Endothelial cell of umbilical vein (primary cell): ENCODE results near the gene CHAC1. TPM values are rescaled to one million over a fixed set of nuclear protein-coding genes. Genes with fewer than 3 reads are reported as not detected.

Experiments used
- BruUV-seq: library from RNA; stranded (reverse); fragments of 400-500 nt; replicated peaks from 2 replicates; lab custom pipeline; 2021; lab: Mats Ljungman, UMichigan
- CTCF ChIA-PET: fragments of 300-600, 350-600 bp; sonication (Branson Sonifier 250); formaldehyde crosslinking; loops from one replicate; lab custom pipeline; 2021; ENCODE audit warnings: antibody characterized with exemption, inconsistent platforms; lab: Charles Lee
- POLR2A ChIA-PET: fragments of 300-600, 350-600 bp; sonication (Branson Sonifier 250); formaldehyde crosslinking; loops from one replicate; lab custom pipeline; 2021; ENCODE audit warnings: antibody characterized with exemption, inconsistent platforms; lab: Charles Lee
- DNase-seq: peaks from one replicate; pipeline ENCODE4 v3.0.0-alpha.2; 2011; ENCODE audit warnings: low read depth, low spot score
- FAIRE-seq: peaks from 2 replicates; lab custom pipeline; 2011; peaks lifted over from hg19 to GRCh38; lab: Jason Lieb, UNC
- H2AFZ ChIP-seq: 2 replicates; pipeline ENCODE4 v1.6.0; 2012; ENCODE audit warnings: low read depth, low read length, control low read depth, inconsistent platforms
- H3K27ac ChIP-seq: 2 replicates; pipeline ENCODE4 v1.5.1; 2011; ENCODE audit warnings: low read depth, mild to moderate bottlenecking, control low read depth, low read length, moderate library complexity; ENCODE audit not compliant: insufficient read depth
- H3K27me3 ChIP-seq, 2 experiments: 2 replicates each; pipeline versions ENCODE4 v1.6.0 to v1.6.1; 2011; ENCODE audit warnings: low read length in 2 of 2, mixed read lengths in 1 of 2; ENCODE audit not compliant: control insufficient read depth in 2 of 2, insufficient read depth in 2 of 2
- H3K36me3 ChIP-seq, 2 experiments: 2 replicates in 1 of 2; 3 replicates in 1 of 2; pipeline ENCODE4 v1.5.1; 2011; ENCODE audit warnings: low read length in 2 of 2, mild to moderate bottlenecking in 1 of 2, moderate library complexity in 1 of 2; ENCODE audit not compliant: control insufficient read depth in 2 of 2, insufficient read depth in 2 of 2; ENCODE audit errors: extremely low read depth in 1 of 2
- H3K4me1 ChIP-seq: 3 replicates; pipeline ENCODE4 v1.5.1; 2011; ENCODE audit warnings: mild to moderate bottlenecking, low read length; ENCODE audit not compliant: control insufficient read depth, insufficient read depth; ENCODE audit errors: extremely low read depth
- H3K4me2 ChIP-seq: 2 replicates; pipeline ENCODE4 v1.6.1; 2011; ENCODE audit warnings: low read length, control low read depth, mixed read lengths; ENCODE audit not compliant: insufficient read depth
- H3K4me3 ChIP-seq, 3 experiments: fragments of 200-600 bp in 1 of 3; sonication (generic), shearing (Covaris generic) in 1 of 3; replicated peaks in 1 of 3; 2 replicates each; pipeline ENCODE4 v1.5.1; 2011 to 2016; ENCODE audit warnings: control low read depth in 3 of 3, low read length in 3 of 3, mild to moderate bottlenecking in 2 of 3, inconsistent platforms in 1 of 3, low read depth in 1 of 3, moderate library complexity in 1 of 3; ENCODE audit not compliant: insufficient read depth in 1 of 3
- H3K79me2 ChIP-seq: 2 replicates; pipeline ENCODE4 v1.6.0; 2012; ENCODE audit warnings: low read length, inconsistent platforms; ENCODE audit not compliant: control insufficient read depth, insufficient read depth
- H3K9ac ChIP-seq: replicated peaks from 2 replicates; pipeline ENCODE3; 2011; ENCODE audit warnings: low read length, control low read depth; ENCODE audit not compliant: insufficient read depth; ENCODE audit errors: extremely low read depth
- H3K9me1 ChIP-seq: replicated peaks from 3 replicates; pipeline ENCODE4 v1.6.0; 2011; ENCODE audit warnings: mild to moderate bottlenecking, low read length; ENCODE audit not compliant: control insufficient read depth, insufficient read depth; ENCODE audit errors: extremely low read depth
- H3K9me3 ChIP-seq: replicated peaks from 2 replicates; pipeline ENCODE4 v1.5.1; 2012; ENCODE audit warnings: low read length, inconsistent platforms; ENCODE audit not compliant: control insufficient read depth, insufficient read depth
- H4K20me1 ChIP-seq: replicated peaks from 2 replicates; pipeline ENCODE3; 2011; ENCODE audit warnings: mild to moderate bottlenecking, low read length; ENCODE audit not compliant: control insufficient read depth, insufficient read depth; ENCODE audit errors: extremely low read depth
- CTCF ChIP-seq, 2 donors: IDR thresholded peaks; 1 replicate in 1 of 2; 2 replicates in 1 of 2; pipeline ENCODE4 v1.5.1; 2011; ENCODE audit warnings: low read length in 2 of 2, mild to moderate bottlenecking in 2 of 2, moderate library complexity in 2 of 2, control low read depth in 1 of 2, inconsistent platforms in 1 of 2, low read depth in 1 of 2; ENCODE audit not compliant: insufficient read depth in 1 of 2; ENCODE audit errors: extremely low read depth in 1 of 2
- EZH2 ChIP-seq: IDR thresholded peaks from 2 replicates; pipeline ENCODE4 v1.6.1; 2012; ENCODE audit warnings: borderline replicate concordance, low read depth, mild to moderate bottlenecking, moderate library complexity, low read length, inconsistent platforms; ENCODE audit not compliant: severe bottlenecking
- FOS ChIP-seq: IDR thresholded peaks from 2 replicates; pipeline ENCODE4 v1.6.1; 2011; ENCODE audit warnings: mild to moderate bottlenecking, low read length, moderate library complexity, borderline replicate concordance; ENCODE audit not compliant: insufficient read depth
- GATA2 ChIP-seq: IDR thresholded peaks from 2 replicates; pipeline ENCODE4 v1.7.0; 2011; ENCODE audit warnings: low read depth, mild to moderate bottlenecking, moderate library complexity, mixed read lengths, low read length; ENCODE audit not compliant: insufficient read length, insufficient read depth
- JUN ChIP-seq: IDR thresholded peaks from 2 replicates; pipeline ENCODE4 v1.6.1; 2011; ENCODE audit warnings: borderline replicate concordance, low read depth; ENCODE audit not compliant: insufficient read length, insufficient read depth
- MAX ChIP-seq: IDR thresholded peaks from 2 replicates; pipeline ENCODE4 v1.6.1; 2011; ENCODE audit not compliant: insufficient read depth, insufficient read length
- MYC ChIP-seq: IDR thresholded peaks from one replicate; pipeline ENCODE4 v1.6.1; 2011; ENCODE audit warnings: mild to moderate bottlenecking, low read depth, low read length
- dilution Hi-C: fragments of 300-500 bp; cut with MboI; formaldehyde crosslinking; loops from one replicate; pipeline ENCODE4 v1.15.0; 2019; ENCODE audit warnings: low sequenced_read_pairs; ENCODE audit not compliant: extremely low pct_ligation_motif_present
- intact Hi-C: fragments of 100-400 bp; cut with micrococcal nuclease; formaldehyde crosslinking; loops from one replicate; pipeline ENCODE4 v1.10.0; 2022
- polyA plus RNA-seq, 4 experiments: library from polyadenylated mRNA; depleted of rRNA in 3 of 4; stranded (reverse) in 3 of 4; unstranded in 1 of 4; fragments of >200 nt; gene quantifications; 2 replicates each; pipeline versions ENCODE4 v1.2.1 to v1.2.3, GENCODE V29; 2011 to 2012; ENCODE audit warnings: missing spikeins in 1 of 4
- total RNA-seq: library from RNA; stranded (reverse); gene quantifications from 2 replicates; pipeline ENCODE4 v1.2.3, GENCODE V29; 2021

Gene CHAC1
- total and polyA plus RNA-seq, 2 donors (not counting 3 experiments of a cell fraction or from before 2014, with no cell fraction given), result 4.6 to 25.7 TPM

DNA sequence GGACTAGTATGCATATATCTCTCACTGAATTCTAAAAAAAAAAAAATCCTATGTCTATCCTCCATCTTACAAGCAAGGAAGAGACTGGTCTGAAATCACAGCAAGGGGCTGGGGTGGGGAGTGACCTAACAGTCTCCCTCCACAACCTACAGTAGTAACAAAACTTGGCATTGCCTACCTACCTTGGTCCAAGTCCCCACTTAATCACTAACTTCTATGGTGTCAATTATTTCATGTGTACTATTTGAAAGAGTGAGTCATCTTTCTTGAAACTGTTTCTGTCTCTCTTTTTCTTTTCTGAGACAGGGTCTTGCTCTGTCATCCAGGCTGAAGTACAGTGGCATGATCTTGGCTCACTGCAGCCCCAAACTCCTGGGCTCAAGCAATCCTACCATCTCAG, 36.8 kb downstream of the CHAC1 start:
- H3K4me1 ChIP-seq, result no peaks in the 10 kb centered on the region
- BruUV-seq, result no TSS peak
- no peaks in the 10 kb centered on the region for H3K27me3 ChIP-seq
- dilution Hi-C loops (no loop called here), intact Hi-C loops (no loop called here)
- no peak overlapping the region for H3K4me3 ChIP-seq
- no peaks in the 10 kb centered on the region for H3K9me1 ChIP-seq
- H2AFZ ChIP-seq, result no peak overlapping the region
- peaks cover 4 to 12% of the 10 kb centered on the region in 2 experiments for H3K36me3 ChIP-seq
- FAIRE-seq (no peak), DNase-seq (no peak)
- no peaks in the 10 kb centered on the region for H3K9me3 ChIP-seq
- no peak overlapping the region for H3K9ac ChIP-seq
- no peak for TF ChIP-seq EZH2
- TF ChIP-seq GATA2, result no peak
- TF ChIP-seq JUN, result no peak
- TF ChIP-seq FOS, result no peak
- no peak for TF ChIP-seq MYC
- no peak for TF ChIP-seq CTCF (IDR thresholded peaks at IDR 0.05; ENCODE audit: extremely low read depth in 1 of 2, insufficient read depth in 1 of 2, low read depth in 1 of 2, low read length in 2 of 2)
- no peak for TF ChIP-seq MAX
- H4K20me1 ChIP-seq, result no peaks in the 10 kb centered on the region
- H3K27ac ChIP-seq, result no peak overlapping the region
- H3K79me2 ChIP-seq, result no peaks in the 10 kb centered on the region
- CTCF ChIA-PET, result interaction anchor here (2.8 kb wide), 1 partner anchor 48 kb away, joined by 11 read pairs; no protein-coding TSS in a partner anchor
- no peak overlapping the region for H3K4me2 ChIP-seq
- POLR2A ChIA-PET, result no interaction called here
